Measurements from ENCODE around the gene HCFC2.
"Not testable (repeated sequence)": the region's sequence is repeated elsewhere in the genome, so short reads cannot be mapped to it uniquely, and the experiment has no call there.

Gene HCFC2

GRCh38 chr12:104026841-104027599 lies 37.3 kb upstream of the HCFC2 start:
- no peaks in the 10 kb centered on the region for H3K4me1 ChIP-seq
- no peak for TF ChIP-seq CTCF (IDR thresholded peaks at IDR 0.05; ENCODE audit: low read depth, low read length)
- peaks cover 21% of the 10 kb centered on the region for H3K27me3 ChIP-seq
- no peaks in the 10 kb centered on the region for H3K9me3 ChIP-seq
- no peak overlapping the region for H3K4me3 ChIP-seq (ENCODE audit: low read depth, low read length)
- DNase-seq, result no peak
- no peaks in the 10 kb centered on the region for H3K36me3 ChIP-seq

GRCh38 chr12:104030596-104030995 lies 33.7 kb upstream of the HCFC2 start:
- not testable (repeated sequence) for H3K36me3 ChIP-seq; DNase-seq; H3K4me3 ChIP-seq (ENCODE audit: low read depth, low read length); H3K4me1 ChIP-seq; H3K9me3 ChIP-seq
- H3K27me3 ChIP-seq, result peaks cover 21% of the 10 kb centered on the region

- not testable (repeated sequence) for H3K36me3 ChIP-seq, DNase-seq, H3K4me1 ChIP-seq
Observed at GRCh38 chr12:104036143-104036542, 28.2 kb upstream of the HCFC2 start.

GRCh38 chr12:104039769-104040168 lies 24.6 kb upstream of the HCFC2 start:
- H3K9me3 ChIP-seq; H3K27me3 ChIP-seq; H3K4me3 ChIP-seq (ENCODE audit: low read depth, low read length); H3K36me3 ChIP-seq; DNase-seq; H3K4me1 ChIP-seq: not testable (repeated sequence)

More at GRCh38 chr12:104036143-104036542, 28.2 kb upstream of the HCFC2 start:
- not testable (repeated sequence) for H3K4me3 ChIP-seq (ENCODE audit: low read depth, low read length); H3K27me3 ChIP-seq; H3K9me3 ChIP-seq

GRCh38 chr12:104042580-104042979 lies 21.8 kb upstream of the HCFC2 start:
- no peak for TF ChIP-seq CTCF (IDR thresholded peaks at IDR 0.05; ENCODE audit: low read depth, low read length)
- H3K36me3 ChIP-seq, result no peaks in the 10 kb centered on the region
- no peaks in the 10 kb centered on the region for H3K27me3 ChIP-seq
- H3K9me3 ChIP-seq, result no peaks in the 10 kb centered on the region; the same call in 1 of the 2 replicates
- no peaks in the 10 kb centered on the region for H3K4me1 ChIP-seq
- no peak for DNase-seq
- no peak overlapping the region for H3K4me3 ChIP-seq (ENCODE audit: low read depth, low read length)

GRCh38 chr12:104044158-104044557 lies 20.2 kb upstream of the HCFC2 start:
- no peak for TF ChIP-seq CTCF (IDR thresholded peaks at IDR 0.05; ENCODE audit: low read depth, low read length)
- Histone ChIP-seq H3K36me3 (no peaks in the 10 kb centered on the region), H3K27me3 (no peaks in the 10 kb centered on the region)

GRCh38 chr12:104046306-104046705 lies 18.0 kb upstream of the HCFC2 start:
- no peak overlapping the region for H3K4me3 ChIP-seq (ENCODE audit: low read depth, low read length)
- H3K4me1 ChIP-seq, result no peaks in the 10 kb centered on the region
- no peaks in the 10 kb centered on the region for H3K36me3 ChIP-seq
- DNase-seq, result no peak
- H3K27me3 ChIP-seq, result peaks cover 3% of the 10 kb centered on the region; the same call in 1 of the 2 replicates
- no peak for TF ChIP-seq CTCF (IDR thresholded peaks at IDR 0.05; ENCODE audit: low read depth, low read length)
- H3K9me3 ChIP-seq, result no peaks in the 10 kb centered on the region; the same call in 1 of the 2 replicates

More at GRCh38 chr12:104044158-104044557, 20.2 kb upstream of the HCFC2 start:
- Histone ChIP-seq H3K9me3 (no peaks in the 10 kb centered on the region; the same call in 1 of the 2 replicates), H3K4me1 (no peaks in the 10 kb centered on the region), H3K4me3 (ENCODE audit: low read depth, low read length) (no peak overlapping the region)
- no peak for DNase-seq
